H1 (cell line): Measurements from ENCODE around the gene PPP1R10. TPM values are rescaled to one million over a fixed set of nuclear protein-coding genes. Genes with fewer than 3 reads are reported as not detected.

Experiments used
- CTCF ChIA-PET: fragments of 300-600 bp; sonication (Branson Sonifier 250); formaldehyde crosslinking; loops from one replicate; lab custom pipeline; 2021; ENCODE audit not compliant: partially characterized antibody; lab: Charles Lee
- POLR2A ChIA-PET: fragments of 300-600 bp; sonication (Branson Sonifier 250); formaldehyde crosslinking; loops from one replicate; lab custom pipeline; 2021; ENCODE audit warnings: inconsistent platforms; ENCODE audit not compliant: partially characterized antibody; lab: Charles Lee
- DNase-seq, 2 experiments: peaks; one replicate each; pipeline versions ENCODE4 v3.0.0 to v3.0.0-alpha.2; 2010 to 2022; ENCODE audit warnings: low spot score in 2 of 2, low read depth in 1 of 2, mixed read lengths in 1 of 2
- FAIRE-seq: peaks from 2 replicates; lab custom pipeline; 2011; peaks lifted over from hg19 to GRCh38; lab: Jason Lieb, UNC
- H2AFZ ChIP-seq: 2 replicates; pipeline ENCODE4 v1.8.1; 2012; ENCODE audit warnings: low read length, inconsistent platforms
- H2AK5ac ChIP-seq: 2 replicates; pipeline ENCODE4 v1.6.1; 2013; ENCODE audit warnings: low read depth, low read length
- H2BK120ac ChIP-seq: replicated peaks from 2 replicates; pipeline ENCODE3; 2013; ENCODE audit warnings: low read depth, low read length, inconsistent platforms
- H2BK12ac ChIP-seq: 2 replicates; pipeline ENCODE4 v1.6.1; 2013; ENCODE audit warnings: low read depth, low read length
- H2BK15ac ChIP-seq: 2 replicates; pipeline ENCODE4 v1.6.1; 2013; ENCODE audit warnings: low read length
- H2BK20ac ChIP-seq: 2 replicates; pipeline ENCODE4 v1.6.1; 2013; ENCODE audit warnings: low read length
- H2BK5ac ChIP-seq: 2 replicates; pipeline ENCODE4 v1.6.1; 2013; ENCODE audit warnings: low read depth, low read length
- H3K14ac ChIP-seq: 2 replicates; pipeline ENCODE4 v1.6.1; 2013; ENCODE audit warnings: inconsistent platforms; ENCODE audit not compliant: insufficient read length
- H3K18ac ChIP-seq: 2 replicates; pipeline ENCODE4 v1.6.1; 2013; ENCODE audit warnings: low read length; ENCODE audit errors: extremely low read depth
- H3K23ac ChIP-seq: 2 replicates; pipeline ENCODE4 v1.6.1; 2013; ENCODE audit warnings: inconsistent platforms; ENCODE audit not compliant: insufficient read length
- H3K23me2 ChIP-seq: 2 replicates; pipeline ENCODE4 v1.6.1; 2013; ENCODE audit warnings: low read depth, low read length
- H3K27ac ChIP-seq: 2 replicates; pipeline ENCODE4 v1.6.1; 2011; ENCODE audit warnings: low read depth, low read length, inconsistent platforms
- H3K27me3 ChIP-seq, 4 experiments: replicated peaks in 1 of 4; 1 replicate in 1 of 4; 2 replicates in 3 of 4; pipeline versions ENCODE4 v1.6.1 to v1.8.1; 2011 to 2013; ENCODE audit warnings: low read length in 3 of 4, mild to moderate bottlenecking in 3 of 4, inconsistent platforms in 2 of 4, mixed read lengths in 2 of 4, moderate library complexity in 1 of 4; ENCODE audit not compliant: control insufficient read depth in 3 of 4, insufficient read depth in 3 of 4; ENCODE audit errors: extremely low read depth in 1 of 4
- H3K36me3 ChIP-seq, 4 experiments: 2 replicates each; pipeline versions ENCODE4 v1.6.1 to v1.8.1; 2011 to 2013; ENCODE audit warnings: mild to moderate bottlenecking in 4 of 4, low read length in 3 of 4, moderate library complexity in 2 of 4, control low read depth in 1 of 4, inconsistent platforms in 1 of 4; ENCODE audit not compliant: insufficient read depth in 4 of 4, control insufficient read depth in 2 of 4
- H3K4ac ChIP-seq: replicated peaks from 2 replicates; pipeline ENCODE3; 2013; ENCODE audit warnings: low read length, low read depth, mixed read lengths, inconsistent platforms; ENCODE audit not compliant: insufficient read length
- H3K4me1 ChIP-seq, 4 experiments: replicated peaks in 1 of 4; 1 replicate in 1 of 4; 2 replicates in 3 of 4; pipeline versions ENCODE4 v1.6.1 to v1.8.1; 2011 to 2013; ENCODE audit warnings: low read length in 3 of 4, inconsistent platforms in 2 of 4, mixed read lengths in 1 of 4; ENCODE audit not compliant: insufficient read depth in 4 of 4, control insufficient read depth in 3 of 4
- H3K4me2 ChIP-seq, 2 experiments: 2 replicates each; pipeline versions ENCODE4 v1.6.1 to v1.8.1; 2011 to 2013; ENCODE audit warnings: low read depth in 2 of 2, low read length in 2 of 2, control low read depth in 1 of 2, inconsistent platforms in 1 of 2, mild to moderate bottlenecking in 1 of 2; ENCODE audit not compliant: insufficient read depth in 1 of 2
- H3K4me3 ChIP-seq, 4 experiments: fragments of 200-600, 300-600 bp in 1 of 4; sonication (generic), shearing (Covaris generic), sonication (Bioruptor Twin) in 1 of 4; 2 replicates each; pipeline versions ENCODE4 v1.5.1 to v1.8.1; 2011 to 2016; ENCODE audit warnings: low read length in 4 of 4, low read depth in 3 of 4, control low read depth in 2 of 4, inconsistent platforms in 2 of 4, mild to moderate bottlenecking in 2 of 4, mixed read lengths in 1 of 4, moderate library complexity in 1 of 4; ENCODE audit not compliant: insufficient read depth in 2 of 4; ENCODE audit errors: extremely low read depth in 1 of 4
- H3K56ac ChIP-seq: replicated peaks from 2 replicates; pipeline ENCODE3; 2013; ENCODE audit warnings: low read depth, mild to moderate bottlenecking, mixed read lengths, low read length, inconsistent platforms; ENCODE audit not compliant: insufficient read length
- H3K79me1 ChIP-seq: 2 replicates; pipeline ENCODE4 v1.6.1; 2013; ENCODE audit warnings: low read depth, low read length, control low read depth
- H3K79me2 ChIP-seq, 2 experiments: 2 replicates each; pipeline versions ENCODE4 v1.6.1 to v1.8.1; 2012 to 2013; ENCODE audit warnings: low read length in 2 of 2, mild to moderate bottlenecking in 2 of 2, inconsistent platforms in 1 of 2; ENCODE audit not compliant: insufficient read depth in 2 of 2, control insufficient read depth in 1 of 2
- H3K9ac ChIP-seq, 4 experiments: replicated peaks in 1 of 4; 1 replicate in 1 of 4; 2 replicates in 3 of 4; pipeline versions ENCODE4 v1.6.1 to v1.8.1; 2011 to 2013; ENCODE audit warnings: low read depth in 3 of 4, low read length in 3 of 4, control low read depth in 2 of 4, mild to moderate bottlenecking in 2 of 4, moderate library complexity in 2 of 4, inconsistent platforms in 1 of 4; ENCODE audit errors: extremely low read depth in 1 of 4
- H3K9me3 ChIP-seq, 2 experiments: 2 replicates each; pipeline versions ENCODE4 v1.6.1 to v1.8.1; 2012 to 2013; ENCODE audit warnings: mild to moderate bottlenecking in 2 of 2, moderate library complexity in 2 of 2, control low read depth in 1 of 2, inconsistent platforms in 1 of 2, low read depth in 1 of 2, low read length in 1 of 2, mixed read lengths in 1 of 2; ENCODE audit not compliant: insufficient read depth in 2 of 2
- H4K20me1 ChIP-seq, 2 experiments: replicated peaks in 1 of 2; 2 replicates each; pipeline versions ENCODE3 to v1.8.1; 2011 to 2013; ENCODE audit warnings: inconsistent platforms in 2 of 2, low read length in 2 of 2, mild to moderate bottlenecking in 1 of 2; ENCODE audit not compliant: insufficient read depth in 2 of 2, control insufficient read depth in 1 of 2
- H4K5ac ChIP-seq: 2 replicates; pipeline ENCODE4 v1.6.1; 2013; ENCODE audit warnings: low read length, low read depth, mixed read lengths, inconsistent platforms; ENCODE audit not compliant: insufficient read length
- H4K8ac ChIP-seq: 2 replicates; pipeline ENCODE4 v1.8.0; 2013; ENCODE audit warnings: mild to moderate bottlenecking, moderate library complexity, low read length, inconsistent platforms; ENCODE audit not compliant: insufficient read depth; ENCODE audit errors: extremely low read depth
- H4K91ac ChIP-seq: replicated peaks from 2 replicates; pipeline ENCODE3; 2013; ENCODE audit warnings: low read length, mixed read lengths, inconsistent platforms; ENCODE audit not compliant: insufficient read length
- EP300 ChIP-seq, 2 experiments: IDR thresholded peaks; 1 replicate in 1 of 2; 2 replicates in 1 of 2; pipeline ENCODE4 v1.6.1; 2011 to 2012; ENCODE audit warnings: low read depth in 2 of 2, low read length in 2 of 2, mild to moderate bottlenecking in 2 of 2, borderline replicate concordance in 1 of 2, inconsistent platforms in 1 of 2, moderate library complexity in 1 of 2
- TCF12 ChIP-seq: IDR thresholded peaks from 2 replicates; pipeline ENCODE4 v1.6.1; 2011; ENCODE audit warnings: low read depth, mild to moderate bottlenecking, low read length
- WGBS, 2 experiments: shearing (Covaris generic) in 1 of 2; methylation state at CpG; one replicate each; pipeline versions ENCODE4 v1.1.6 to v1.1.7; 2013 to 2015; ENCODE audit warnings: low lambda C conversion rate in 2 of 2, mixed read lengths in 2 of 2, inconsistent platforms in 1 of 2, low coverage in 1 of 2, missing lambda C conversion rate in 1 of 2; ENCODE audit not compliant: insufficient replicate concordance in 2 of 2, insufficient coverage in 1 of 2, insufficient read length in 1 of 2; ENCODE audit errors: extremely low coverage in 1 of 2, missing lambda C conversion rate in 1 of 2; 5-methylcytosine and 5-hydroxymethylcytosine counted together
- polyA plus RNA-seq, 7 experiments: library from polyadenylated mRNA; depleted of rRNA in 3 of 7; stranded (reverse) in 5 of 7; unstranded in 2 of 7; fragments of >200 nt in 5 of 7; fragments of 200-250 nt in 2 of 7; gene quantifications; 1 replicate in 5 of 7; 2 replicates in 1 of 7; 4 replicates in 1 of 7; pipeline versions ENCODE4 v1.2.1 to v1.2.3, GENCODE V29; 2011 to 2013; ENCODE audit warnings: missing spikeins in 2 of 7, mixed read lengths in 2 of 7
- total RNA-seq: library from RNA; stranded (reverse); fragmentation: NEBNext Ultra II Directional; extraction: Animal tissue kit (Norgen Biotek cat#: 25700); gene quantifications from 2 replicates; pipeline ENCODE4 v1.2.1, GENCODE V29; 2021

PPP1R10 gene
- total and polyA plus RNA-seq, 2 of the 8 experiments (the other 6 are each of a cell fraction or from before 2014, with no cell fraction given) = 23.9 to 89.1 TPM

DNA sequence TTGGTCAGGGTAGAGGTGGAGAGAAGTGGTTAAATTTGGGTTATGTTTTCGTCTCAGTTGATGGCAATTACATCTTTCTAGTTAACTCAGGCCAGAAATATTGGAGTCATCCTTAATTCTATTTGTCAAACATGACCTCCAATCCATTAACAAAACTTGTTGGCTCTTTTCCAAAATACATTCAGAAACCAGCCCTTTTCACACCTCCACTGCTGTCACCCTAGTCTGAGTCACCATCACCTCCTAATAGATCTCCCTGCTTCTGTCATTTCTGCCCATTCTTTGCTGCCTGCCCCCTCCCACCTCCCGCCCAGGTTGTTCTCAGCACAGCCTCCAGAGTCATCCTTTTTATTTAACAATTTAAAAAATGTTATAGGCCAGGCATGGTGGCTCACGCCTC lies 48.8 kb downstream of the PPP1R10 start:
- no peak overlapping the region for H2BK5ac ChIP-seq

More for the DNA sequence above, 48.8 kb downstream of the PPP1R10 start:
- CTCF ChIA-PET = interaction anchor here (1.2 to 1.7 kb wide), 2 partner anchors 29 to 117 kb away, joined by 3 read pairs; no protein-coding TSS in a partner anchor
- DNase-seq = no peak
- Histone ChIP-seq H3K27me3 (no peaks in the 10 kb centered on the region), H3K23me2 (peaks cover 9% of the 10 kb centered on the region; the same call in 1 of the 2 replicates), H3K27ac (no peak overlapping the region), H3K9ac (no peak overlapping the region), H3K14ac (no peak overlapping the region), H3K23ac (no peak overlapping the region), H2AK5ac (no peak overlapping the region), H3K18ac (no peak overlapping the region), H2AFZ (no peak overlapping the region), H2BK20ac (no peak overlapping the region), H4K20me1 (peaks cover 3 to 8% of the 10 kb centered on the region in 2 experiments), H3K79me2 (peaks cover 15 to 18% of the 10 kb centered on the region in 2 experiments), H3K4me1 (peaks cover 0 to 4% (median 2%) of the 10 kb centered on the region in 4 experiments; a peak in 5 of 7 replicates), H3K9me3 (no peaks in the 10 kb centered on the region), H4K5ac (no peak overlapping the region), H4K8ac (no peak overlapping the region), H3K4me3 (no peak overlapping the region), H3K79me1 (peaks cover 9% of the 10 kb centered on the region; the same call in 1 of the 2 replicates), H2BK12ac (no peak overlapping the region), H3K4me2 (no peak overlapping the region), H3K36me3 (peaks cover 0 to under 1% (median 0%) of the 10 kb centered on the region in 4 experiments; a peak in 5 of 8 replicates), H2BK15ac (no peak overlapping the region), H4K91ac (no peak overlapping the region), H3K56ac (no peak overlapping the region), H2BK120ac (no peak overlapping the region), H3K4ac (no peak overlapping the region)
- POLR2A ChIA-PET = interaction anchor here (1.7 to 4.9 kb wide), 5 partner anchors 11 to 45 kb away, joined by 5 to 68 read pairs (median 10); partner anchors contain the start of genes GNL1 and PRR3
- no peak for FAIRE-seq
- 57% methylated on average over 3 of the region's 3 CpGs; no CpG with 5 or more reads in 1 of the 2 experiments for WGBS, 2 experiments
- no peak for TF ChIP-seq EP300 (IDR thresholded peaks at IDR 0.05; ENCODE audit: borderline replicate concordance in 1 of 2, low read depth in 2 of 2, low read length in 2 of 2)
- no peak for TF ChIP-seq TCF12
